H1 (cell line): ENCODE data around the gene UBQLN4. TPM values are rescaled to one million over a fixed set of nuclear protein-coding genes. Genes with fewer than 3 reads are reported as not detected.

Source experiments
- CTCF ChIA-PET: fragments of 300-600 bp; sonication (Branson Sonifier 250); formaldehyde crosslinking; loops from one replicate; lab custom pipeline; 2021; ENCODE audit not compliant: partially characterized antibody; lab: Charles Lee
- POLR2A ChIA-PET: fragments of 300-600 bp; sonication (Branson Sonifier 250); formaldehyde crosslinking; loops from one replicate; lab custom pipeline; 2021; ENCODE audit warnings: inconsistent platforms; ENCODE audit not compliant: partially characterized antibody; lab: Charles Lee
- DNase-seq, 2 experiments: peaks; one replicate each; pipeline versions ENCODE4 v3.0.0 to v3.0.0-alpha.2; 2010 to 2022; ENCODE audit warnings: low spot score in 2 of 2, low read depth in 1 of 2, mixed read lengths in 1 of 2
- FAIRE-seq: peaks from 2 replicates; lab custom pipeline; 2011; peaks lifted over from hg19 to GRCh38; lab: Jason Lieb, UNC
- H2AFZ ChIP-seq: 2 replicates; pipeline ENCODE4 v1.8.1; 2012; ENCODE audit warnings: low read length, inconsistent platforms
- H2AK5ac ChIP-seq: 2 replicates; pipeline ENCODE4 v1.6.1; 2013; ENCODE audit warnings: low read depth, low read length
- H2BK120ac ChIP-seq: replicated peaks from 2 replicates; pipeline ENCODE3; 2013; ENCODE audit warnings: low read depth, low read length, inconsistent platforms
- H2BK12ac ChIP-seq: 2 replicates; pipeline ENCODE4 v1.6.1; 2013; ENCODE audit warnings: low read depth, low read length
- H2BK15ac ChIP-seq: 2 replicates; pipeline ENCODE4 v1.6.1; 2013; ENCODE audit warnings: low read length
- H2BK20ac ChIP-seq: 2 replicates; pipeline ENCODE4 v1.6.1; 2013; ENCODE audit warnings: low read length
- H2BK5ac ChIP-seq: 2 replicates; pipeline ENCODE4 v1.6.1; 2013; ENCODE audit warnings: low read depth, low read length
- H3K14ac ChIP-seq: 2 replicates; pipeline ENCODE4 v1.6.1; 2013; ENCODE audit warnings: inconsistent platforms; ENCODE audit not compliant: insufficient read length
- H3K18ac ChIP-seq: 2 replicates; pipeline ENCODE4 v1.6.1; 2013; ENCODE audit warnings: low read length; ENCODE audit errors: extremely low read depth
- H3K23ac ChIP-seq: 2 replicates; pipeline ENCODE4 v1.6.1; 2013; ENCODE audit warnings: inconsistent platforms; ENCODE audit not compliant: insufficient read length
- H3K23me2 ChIP-seq: 2 replicates; pipeline ENCODE4 v1.6.1; 2013; ENCODE audit warnings: low read depth, low read length
- H3K27ac ChIP-seq: 2 replicates; pipeline ENCODE4 v1.6.1; 2011; ENCODE audit warnings: low read depth, low read length, inconsistent platforms
- H3K27me3 ChIP-seq, 4 experiments: replicated peaks in 1 of 4; 1 replicate in 1 of 4; 2 replicates in 3 of 4; pipeline versions ENCODE4 v1.6.1 to v1.8.1; 2011 to 2013; ENCODE audit warnings: low read length in 3 of 4, mild to moderate bottlenecking in 3 of 4, inconsistent platforms in 2 of 4, mixed read lengths in 2 of 4, moderate library complexity in 1 of 4; ENCODE audit not compliant: control insufficient read depth in 3 of 4, insufficient read depth in 3 of 4; ENCODE audit errors: extremely low read depth in 1 of 4
- H3K36me3 ChIP-seq, 4 experiments: 2 replicates each; pipeline versions ENCODE4 v1.6.1 to v1.8.1; 2011 to 2013; ENCODE audit warnings: mild to moderate bottlenecking in 4 of 4, low read length in 3 of 4, moderate library complexity in 2 of 4, control low read depth in 1 of 4, inconsistent platforms in 1 of 4; ENCODE audit not compliant: insufficient read depth in 4 of 4, control insufficient read depth in 2 of 4
- H3K4ac ChIP-seq: replicated peaks from 2 replicates; pipeline ENCODE3; 2013; ENCODE audit warnings: low read length, low read depth, mixed read lengths, inconsistent platforms; ENCODE audit not compliant: insufficient read length
- H3K4me1 ChIP-seq, 4 experiments: replicated peaks in 1 of 4; 1 replicate in 1 of 4; 2 replicates in 3 of 4; pipeline versions ENCODE4 v1.6.1 to v1.8.1; 2011 to 2013; ENCODE audit warnings: low read length in 3 of 4, inconsistent platforms in 2 of 4, mixed read lengths in 1 of 4; ENCODE audit not compliant: insufficient read depth in 4 of 4, control insufficient read depth in 3 of 4
- H3K4me2 ChIP-seq, 2 experiments: 2 replicates each; pipeline versions ENCODE4 v1.6.1 to v1.8.1; 2011 to 2013; ENCODE audit warnings: low read depth in 2 of 2, low read length in 2 of 2, control low read depth in 1 of 2, inconsistent platforms in 1 of 2, mild to moderate bottlenecking in 1 of 2; ENCODE audit not compliant: insufficient read depth in 1 of 2
- H3K4me3 ChIP-seq, 4 experiments: fragments of 200-600, 300-600 bp in 1 of 4; sonication (generic), shearing (Covaris generic), sonication (Bioruptor Twin) in 1 of 4; 2 replicates each; pipeline versions ENCODE4 v1.5.1 to v1.8.1; 2011 to 2016; ENCODE audit warnings: low read length in 4 of 4, low read depth in 3 of 4, control low read depth in 2 of 4, inconsistent platforms in 2 of 4, mild to moderate bottlenecking in 2 of 4, mixed read lengths in 1 of 4, moderate library complexity in 1 of 4; ENCODE audit not compliant: insufficient read depth in 2 of 4; ENCODE audit errors: extremely low read depth in 1 of 4
- H3K56ac ChIP-seq: replicated peaks from 2 replicates; pipeline ENCODE3; 2013; ENCODE audit warnings: low read depth, mild to moderate bottlenecking, mixed read lengths, low read length, inconsistent platforms; ENCODE audit not compliant: insufficient read length
- H3K79me1 ChIP-seq: 2 replicates; pipeline ENCODE4 v1.6.1; 2013; ENCODE audit warnings: low read depth, low read length, control low read depth
- H3K79me2 ChIP-seq, 2 experiments: 2 replicates each; pipeline versions ENCODE4 v1.6.1 to v1.8.1; 2012 to 2013; ENCODE audit warnings: low read length in 2 of 2, mild to moderate bottlenecking in 2 of 2, inconsistent platforms in 1 of 2; ENCODE audit not compliant: insufficient read depth in 2 of 2, control insufficient read depth in 1 of 2
- H3K9ac ChIP-seq, 4 experiments: replicated peaks in 1 of 4; 1 replicate in 1 of 4; 2 replicates in 3 of 4; pipeline versions ENCODE4 v1.6.1 to v1.8.1; 2011 to 2013; ENCODE audit warnings: low read depth in 3 of 4, low read length in 3 of 4, control low read depth in 2 of 4, mild to moderate bottlenecking in 2 of 4, moderate library complexity in 2 of 4, inconsistent platforms in 1 of 4; ENCODE audit errors: extremely low read depth in 1 of 4
- H3K9me3 ChIP-seq, 2 experiments: 2 replicates each; pipeline versions ENCODE4 v1.6.1 to v1.8.1; 2012 to 2013; ENCODE audit warnings: mild to moderate bottlenecking in 2 of 2, moderate library complexity in 2 of 2, control low read depth in 1 of 2, inconsistent platforms in 1 of 2, low read depth in 1 of 2, low read length in 1 of 2, mixed read lengths in 1 of 2; ENCODE audit not compliant: insufficient read depth in 2 of 2
- H4K20me1 ChIP-seq, 2 experiments: replicated peaks in 1 of 2; 2 replicates each; pipeline versions ENCODE3 to v1.8.1; 2011 to 2013; ENCODE audit warnings: inconsistent platforms in 2 of 2, low read length in 2 of 2, mild to moderate bottlenecking in 1 of 2; ENCODE audit not compliant: insufficient read depth in 2 of 2, control insufficient read depth in 1 of 2
- H4K5ac ChIP-seq: 2 replicates; pipeline ENCODE4 v1.6.1; 2013; ENCODE audit warnings: low read length, low read depth, mixed read lengths, inconsistent platforms; ENCODE audit not compliant: insufficient read length
- H4K8ac ChIP-seq: 2 replicates; pipeline ENCODE4 v1.8.0; 2013; ENCODE audit warnings: mild to moderate bottlenecking, moderate library complexity, low read length, inconsistent platforms; ENCODE audit not compliant: insufficient read depth; ENCODE audit errors: extremely low read depth
- H4K91ac ChIP-seq: replicated peaks from 2 replicates; pipeline ENCODE3; 2013; ENCODE audit warnings: low read length, mixed read lengths, inconsistent platforms; ENCODE audit not compliant: insufficient read length
- RNF2 ChIP-seq: fragments of 200-900, 300-1000 bp; sonication (generic); IDR thresholded peaks from 2 replicates; pipeline ENCODE4 v1.7.1; 2016; ENCODE audit warnings: borderline replicate concordance, low read depth, mild to moderate bottlenecking, antibody characterized with exemption, low read length; ENCODE audit not compliant: poor library complexity, severe bottlenecking; ENCODE audit errors: missing control alignments
- SIX5 ChIP-seq: IDR thresholded peaks from 2 replicates; pipeline ENCODE4 v1.6.1; 2011; ENCODE audit warnings: mild to moderate bottlenecking, low read depth, low read length
- WGBS, 2 experiments: shearing (Covaris generic) in 1 of 2; methylation state at CpG; one replicate each; pipeline versions ENCODE4 v1.1.6 to v1.1.7; 2013 to 2015; ENCODE audit warnings: low lambda C conversion rate in 2 of 2, mixed read lengths in 2 of 2, inconsistent platforms in 1 of 2, low coverage in 1 of 2, missing lambda C conversion rate in 1 of 2; ENCODE audit not compliant: insufficient replicate concordance in 2 of 2, insufficient coverage in 1 of 2, insufficient read length in 1 of 2; ENCODE audit errors: extremely low coverage in 1 of 2, missing lambda C conversion rate in 1 of 2; 5-methylcytosine and 5-hydroxymethylcytosine counted together
- polyA plus RNA-seq, 7 experiments: library from polyadenylated mRNA; depleted of rRNA in 3 of 7; stranded (reverse) in 5 of 7; unstranded in 2 of 7; fragments of >200 nt in 5 of 7; fragments of 200-250 nt in 2 of 7; gene quantifications; 1 replicate in 5 of 7; 2 replicates in 1 of 7; 4 replicates in 1 of 7; pipeline versions ENCODE4 v1.2.1 to v1.2.3, GENCODE V29; 2011 to 2013; ENCODE audit warnings: missing spikeins in 2 of 7, mixed read lengths in 2 of 7
- total RNA-seq: library from RNA; stranded (reverse); fragmentation: NEBNext Ultra II Directional; extraction: Animal tissue kit (Norgen Biotek cat#: 25700); gene quantifications from 2 replicates; pipeline ENCODE4 v1.2.1, GENCODE V29; 2021

UBQLN4 gene
- total and polyA plus RNA-seq, 2 of the 8 experiments (the other 6 are each of a cell fraction or from before 2014, with no cell fraction given) = 37.7 to 52.0 TPM

GRCh38 chr1:156009404-156009803 is 44.2 kb downstream of the UBQLN4 start:
- ChIA-PET POLR2A (interaction anchor here (0.6 to 3.1 kb wide), 4 partner anchors 10 to 65 kb away, joined by 3 to 17 read pairs (median 7); partner anchors contain the start of gene SSR2), CTCF (interaction anchor here (0.6 to 9.3 kb wide), 10 partner anchors 9 to 1542 kb away, joined by 3 to 77 read pairs (median 6); partner anchors contain the start of gene SSR2)
- H4K5ac ChIP-seq = no peak overlapping the region
- H3K36me3 ChIP-seq = peaks cover 18 to 51% (median 34%) of the 10 kb centered on the region in 4 experiments
- H2BK12ac ChIP-seq = no peak overlapping the region
- H4K91ac ChIP-seq = no peak overlapping the region
- peaks cover 0 to 3% (median 0%) of the 10 kb centered on the region in 4 experiments; a peak in 2 of 7 replicates for H3K4me1 ChIP-seq
- peaks cover 0 to 2% of the 10 kb centered on the region in 2 experiments for H4K20me1 ChIP-seq
- no peaks in the 10 kb centered on the region for H3K23me2 ChIP-seq
- H3K27ac ChIP-seq = no peak overlapping the region
- H3K4ac ChIP-seq = no peak overlapping the region
- no peaks in the 10 kb centered on the region for H3K27me3 ChIP-seq
- no peak overlapping the region for H3K18ac ChIP-seq
- H2BK15ac ChIP-seq = no peak overlapping the region
- no peaks in the 10 kb centered on the region for H3K79me2 ChIP-seq
- H3K4me2 ChIP-seq = no peak overlapping the region
- H2AFZ ChIP-seq = no peak overlapping the region
- 0 out of 2 replicates have a peak overlapping the region, but pooled peaks have one; percentile 5 for H4K8ac ChIP-seq
- H3K56ac ChIP-seq = no peak overlapping the region
- FAIRE-seq (no peak), DNase-seq (no peak)
- no peak overlapping the region for H2BK5ac ChIP-seq
- no peaks in the 10 kb centered on the region for H3K79me1 ChIP-seq
- no peaks in the 10 kb centered on the region for H3K9me3 ChIP-seq
- 83% methylated on average over 2 of the region's 3 CpGs; no CpG with 5 or more reads in 1 of the 2 experiments for WGBS, 2 experiments
- no peak overlapping the region for H3K23ac ChIP-seq
- no peak overlapping the region for H3K4me3 ChIP-seq
- no peak overlapping the region for H2AK5ac ChIP-seq
- no peak overlapping the region for H3K14ac ChIP-seq
- no peak overlapping the region for H2BK120ac ChIP-seq
- no peak overlapping the region for H3K9ac ChIP-seq
- H2BK20ac ChIP-seq = no peak overlapping the region
- TF ChIP-seq SIX5 (no peak), RNF2 (no peak)
